HCT116 (cell line): ENCODE measurements around the gene CORO6. TPM values are rescaled to one million over a fixed set of nuclear protein-coding genes. Genes with fewer than 3 reads are reported as not detected.

ENCODE experiments used
- ATAC-seq: fragments of 200-7000 bp; cut with Tn5 transposase; 2 replicates; pipeline ENCODE4 v1.9.1; 2020; ENCODE audit warnings: mild to moderate bottlenecking, moderate library complexity
- BruUV-seq: library from RNA; stranded (reverse); fragments of 400-500 nt; replicated peaks from 2 replicates; lab custom pipeline; 2021; lab: Mats Ljungman, UMichigan
- CTCF ChIA-PET: fragments of 300-600 bp; sonication (Branson Sonifier 250); formaldehyde crosslinking; loops from one replicate; lab custom pipeline; 2021; ENCODE audit warnings: antibody characterized with exemption; lab: Charles Lee
- POLR2A ChIA-PET: fragments of 300-600, 350-600 bp; sonication (Branson Sonifier 250); formaldehyde crosslinking; loops from one replicate; lab custom pipeline; 2021; ENCODE audit warnings: antibody characterized with exemption; lab: Charles Lee
- RAD21 ChIA-PET, 2 experiments: fragments of 300-600 bp; sonication (Branson Sonifier 250); formaldehyde crosslinking; loops; one replicate each; lab custom pipeline; 2023; ENCODE audit warnings: low total read pairs in 2 of 2; ENCODE audit not compliant: uncharacterized antibody in 2 of 2, unreplicated experiment in 2 of 2, low non-redundant PET in 1 of 2; lab: Charles Lee
- DNase-seq: peaks from one replicate; pipeline ENCODE4 v3.0.0-alpha.2; 2010; ENCODE audit warnings: low read depth, low spot score
- H2AFZ ChIP-seq: fragments of 200-600 bp; shearing (Covaris generic), sonication (generic); 2 replicates; pipeline ENCODE4 v1.6.1; 2017; ENCODE audit warnings: low read depth, mixed run types, mixed read lengths, antibody characterized with exemption, low read length; ENCODE audit not compliant: poor library complexity, severe bottlenecking
- H3K27ac ChIP-seq: 2 replicates; pipeline ENCODE4 v1.5.1; 2012; ENCODE audit warnings: low read depth, low read length
- H3K27me3 ChIP-seq: fragments of 200-600 bp; sonication (generic); 2 replicates; pipeline ENCODE4 v1.6.1; 2016; ENCODE audit warnings: mixed run types, low read length, mixed read lengths; ENCODE audit not compliant: insufficient read depth
- H3K36me3 ChIP-seq, 2 experiments: fragments of 200-500 bp in 1 of 2; fragments of 200-600 bp in 1 of 2; sonication (Bioruptor generic) in 1 of 2; sonication (generic) in 1 of 2; 2 replicates each; pipeline versions ENCODE4 v1.5.1 to v1.6.1; 2014 to 2016; ENCODE audit warnings: low read length in 2 of 2, inconsistent platforms in 1 of 2, mixed read lengths in 1 of 2, mixed run types in 1 of 2; ENCODE audit not compliant: insufficient read depth in 2 of 2, control insufficient read depth in 1 of 2
- H3K4me1 ChIP-seq, 2 experiments: fragments of 200-600 bp in 1 of 2; sonication (generic) in 1 of 2; 2 replicates each; pipeline versions ENCODE4 v1.5.1 to v1.6.1; 2012 to 2017; ENCODE audit warnings: low read length in 2 of 2, inconsistent platforms in 1 of 2, mild to moderate bottlenecking in 1 of 2, mixed read lengths in 1 of 2, mixed run types in 1 of 2, moderate library complexity in 1 of 2; ENCODE audit not compliant: insufficient read depth in 2 of 2, control insufficient read depth in 1 of 2
- H3K4me2 ChIP-seq: fragments of 200-600 bp; sonication (generic); 2 replicates; pipeline ENCODE4 v1.6.1; 2017; ENCODE audit warnings: mixed run types, low read length, mixed read lengths
- H3K4me3 ChIP-seq, 2 experiments: fragments of 200-600 bp in 1 of 2; sonication (generic) in 1 of 2; replicated peaks in 1 of 2; 2 replicates each; pipeline ENCODE4 v1.5.1; 2011 to 2016; ENCODE audit warnings: low read length in 2 of 2, control low read depth in 1 of 2, low read depth in 1 of 2, mild to moderate bottlenecking in 1 of 2, mixed read lengths in 1 of 2, mixed run types in 1 of 2
- H3K79me2 ChIP-seq: fragments of 200-600 bp; sonication (generic); 2 replicates; pipeline ENCODE4 v1.6.1; 2017; ENCODE audit warnings: mild to moderate bottlenecking, mixed run types, low read length, moderate library complexity, mixed read lengths; ENCODE audit not compliant: insufficient read depth
- H3K9ac ChIP-seq: fragments of 200-600 bp; sonication (generic); 2 replicates; pipeline ENCODE4 v1.6.1; 2016; ENCODE audit warnings: low read length, mixed read lengths
- H3K9me2 ChIP-seq: fragments of 200-600 bp; sonication (generic), shearing (Covaris generic); 2 replicates; pipeline ENCODE4 v1.6.1; 2017; ENCODE audit warnings: mixed run types, mild to moderate bottlenecking, moderate library complexity; ENCODE audit not compliant: insufficient read depth
- H3K9me3 ChIP-seq, 2 experiments: fragments of 200-500 bp in 1 of 2; fragments of 200-600 bp in 1 of 2; sonication (Bioruptor generic) in 1 of 2; sonication (generic) in 1 of 2; 2 replicates each; pipeline ENCODE4 v1.6.1; 2014 to 2017; ENCODE audit warnings: low read length in 2 of 2, mixed read lengths in 2 of 2, inconsistent platforms in 1 of 2, low read depth in 1 of 2, mild to moderate bottlenecking in 1 of 2, mixed run types in 1 of 2, moderate library complexity in 1 of 2; ENCODE audit not compliant: control insufficient read depth in 1 of 2, insufficient read depth in 1 of 2
- H4K20me1 ChIP-seq: fragments of 200-600 bp; sonication (generic), shearing (Covaris generic); 2 replicates; pipeline ENCODE4 v1.6.1; 2017; ENCODE audit warnings: mixed run types, mild to moderate bottlenecking, moderate library complexity; ENCODE audit not compliant: insufficient read depth
- CBX3 ChIP-seq: IDR thresholded peaks from 2 replicates; pipeline ENCODE4 v1.6.1; 2012; ENCODE audit warnings: low read depth
- EZH2phosphoT487 ChIP-seq: fragments of 200-600 bp; IDR thresholded peaks from 2 replicates; pipeline ENCODE4 v1.6.1; 2018; ENCODE audit warnings: antibody characterized with exemption, borderline replicate concordance
- SIN3A ChIP-seq: IDR thresholded peaks from 2 replicates; pipeline ENCODE4 v1.6.1; 2012; ENCODE audit warnings: low read depth
- SRF ChIP-seq: IDR thresholded peaks from 2 replicates; pipeline ENCODE4 v1.6.1; 2012; ENCODE audit warnings: low read depth
- ZNF274 ChIP-seq: fragments of 200-500 bp; sonication (Bioruptor generic); IDR thresholded peaks from 2 replicates; pipeline ENCODE4 v1.6.1; 2014; ENCODE audit warnings: mild to moderate bottlenecking, low read depth, low read length, inconsistent platforms
- intact Hi-C: fragments of 100-400 bp; cut with micrococcal nuclease; formaldehyde crosslinking; loops from 2 replicates; pipeline ENCODE4 v1.10.0; 2022
- total RNA-seq: library from RNA; stranded (reverse); gene quantifications from one replicate; pipeline ENCODE4 v1.2.1, GENCODE V29; 2021; ENCODE audit not compliant: unreplicated experiment
- TF ChIP-seq, protein P1 (sequence below), 3 experiments: fragments of 200-600 bp in 1 of 3; sonication (generic) in 1 of 3; IDR thresholded peaks in 2 of 3; conservative IDR thresholded peaks in 1 of 3; 2 replicates each; pipeline ENCODE4 v1.5.1; 2012 to 2017; ENCODE audit warnings: low read depth in 2 of 3, low read length in 2 of 3, antibody characterized with exemption in 1 of 3, borderline replicate concordance in 1 of 3, control low read depth in 1 of 3, mild to moderate bottlenecking in 1 of 3, mixed read lengths in 1 of 3, mixed run types in 1 of 3, moderate library complexity in 1 of 3; ENCODE audit not compliant: insufficient read depth in 1 of 3
- TF ChIP-seq, protein P2 (sequence below): IDR thresholded peaks from 2 replicates; pipeline ENCODE4 v1.6.1; 2011; ENCODE audit warnings: mild to moderate bottlenecking, low read length, moderate library complexity; ENCODE audit not compliant: insufficient replicate concordance; ENCODE audit errors: extremely low read depth

The CORO6 gene
- total RNA-seq, 1 experiment from 2014 or later, result 8.7 TPM

- H2AFZ ChIP-seq, result no peak overlapping the region
- H3K27ac ChIP-seq, result no peak overlapping the region
- no peaks in the 10 kb centered on the region for H3K27me3 ChIP-seq
- no peak overlapping the region for H3K4me3 ChIP-seq
- no peaks in the 10 kb centered on the region for H3K9me3 ChIP-seq
- H3K36me3 ChIP-seq, result no peaks in the 10 kb centered on the region
- intact Hi-C loops, result no loop called here
- H3K9ac ChIP-seq, result no peak overlapping the region
- peak overlapping the region; percentile 93 for H3K4me2 ChIP-seq
- CTCF ChIA-PET, result interaction anchor here (1.3 kb wide), 1 partner anchor 31 kb away, joined by 3 read pairs; no protein-coding TSS in a partner anchor
- no peaks in the 10 kb centered on the region for H3K9me2 ChIP-seq
- ATAC-seq, result no peak
- POLR2A ChIA-PET, result no interaction called here
- no TSS peak for BruUV-seq
- H4K20me1 ChIP-seq, result no peaks in the 10 kb centered on the region
- RAD21 ChIA-PET, result no interaction called here
- peaks cover 22 to 61% of the 10 kb centered on the region in 2 experiments for H3K4me1 ChIP-seq
- DNase-seq, result no peak
- TF ChIP-seq, protein P1, sequence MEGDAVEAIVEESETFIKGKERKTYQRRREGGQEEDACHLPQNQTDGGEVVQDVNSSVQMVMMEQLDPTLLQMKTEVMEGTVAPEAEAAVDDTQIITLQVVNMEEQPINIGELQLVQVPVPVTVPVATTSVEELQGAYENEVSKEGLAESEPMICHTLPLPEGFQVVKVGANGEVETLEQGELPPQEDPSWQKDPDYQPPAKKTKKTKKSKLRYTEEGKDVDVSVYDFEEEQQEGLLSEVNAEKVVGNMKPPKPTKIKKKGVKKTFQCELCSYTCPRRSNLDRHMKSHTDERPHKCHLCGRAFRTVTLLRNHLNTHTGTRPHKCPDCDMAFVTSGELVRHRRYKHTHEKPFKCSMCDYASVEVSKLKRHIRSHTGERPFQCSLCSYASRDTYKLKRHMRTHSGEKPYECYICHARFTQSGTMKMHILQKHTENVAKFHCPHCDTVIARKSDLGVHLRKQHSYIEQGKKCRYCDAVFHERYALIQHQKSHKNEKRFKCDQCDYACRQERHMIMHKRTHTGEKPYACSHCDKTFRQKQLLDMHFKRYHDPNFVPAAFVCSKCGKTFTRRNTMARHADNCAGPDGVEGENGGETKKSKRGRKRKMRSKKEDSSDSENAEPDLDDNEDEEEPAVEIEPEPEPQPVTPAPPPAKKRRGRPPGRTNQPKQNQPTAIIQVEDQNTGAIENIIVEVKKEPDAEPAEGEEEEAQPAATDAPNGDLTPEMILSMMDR (IDR thresholded peaks at IDR 0.05 in 2 of 3, conservative IDR thresholded peaks at IDR 0.05 in 1 of 3; ENCODE audit: borderline replicate concordance in 1 of 3, insufficient read depth in 1 of 3, low read depth in 2 of 3, low read length in 2 of 3), result no peak
- TF ChIP-seq ZNF274 (no peak), SIN3A (no peak), SRF (no peak), EZH2phosphoT487 (no peak), CBX3 (no peak)
- TF ChIP-seq, protein P2, sequence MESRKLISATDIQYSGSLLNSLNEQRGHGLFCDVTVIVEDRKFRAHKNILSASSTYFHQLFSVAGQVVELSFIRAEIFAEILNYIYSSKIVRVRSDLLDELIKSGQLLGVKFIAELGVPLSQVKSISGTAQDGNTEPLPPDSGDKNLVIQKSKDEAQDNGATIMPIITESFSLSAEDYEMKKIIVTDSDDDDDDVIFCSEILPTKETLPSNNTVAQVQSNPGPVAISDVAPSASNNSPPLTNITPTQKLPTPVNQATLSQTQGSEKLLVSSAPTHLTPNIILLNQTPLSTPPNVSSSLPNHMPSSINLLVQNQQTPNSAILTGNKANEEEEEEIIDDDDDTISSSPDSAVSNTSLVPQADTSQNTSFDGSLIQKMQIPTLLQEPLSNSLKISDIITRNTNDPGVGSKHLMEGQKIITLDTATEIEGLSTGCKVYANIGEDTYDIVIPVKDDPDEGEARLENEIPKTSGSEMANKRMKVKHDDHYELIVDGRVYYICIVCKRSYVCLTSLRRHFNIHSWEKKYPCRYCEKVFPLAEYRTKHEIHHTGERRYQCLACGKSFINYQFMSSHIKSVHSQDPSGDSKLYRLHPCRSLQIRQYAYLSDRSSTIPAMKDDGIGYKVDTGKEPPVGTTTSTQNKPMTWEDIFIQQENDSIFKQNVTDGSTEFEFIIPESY, result no peak
- peaks cover 62% of the 10 kb centered on the region for H3K79me2 ChIP-seq
Measured at GRCh38 chr17:29586676-29587469, 35.8 kb downstream of the CORO6 start.
